Activated effector memory CD4-positive, alpha-beta T cell treated with anti-CD3 and anti-CD28 coated beads, Interleukin-2, amount 50 U/mL, for 16 hours (primary cell): Measurements from ENCODE around the gene IKZF2.
A peak's percentile ranks its signal among the peaks of the same experiment; 100 is the strongest.
"Not testable (repeated sequence)": the region's sequence is repeated elsewhere in the genome, so short reads cannot be mapped to it uniquely, and the experiment has no call there.

Experiments
- DNase-seq: peaks from one replicate; pipeline ENCODE4 v3.0.0-alpha.2; 2020

The IKZF2 gene

DNA sequence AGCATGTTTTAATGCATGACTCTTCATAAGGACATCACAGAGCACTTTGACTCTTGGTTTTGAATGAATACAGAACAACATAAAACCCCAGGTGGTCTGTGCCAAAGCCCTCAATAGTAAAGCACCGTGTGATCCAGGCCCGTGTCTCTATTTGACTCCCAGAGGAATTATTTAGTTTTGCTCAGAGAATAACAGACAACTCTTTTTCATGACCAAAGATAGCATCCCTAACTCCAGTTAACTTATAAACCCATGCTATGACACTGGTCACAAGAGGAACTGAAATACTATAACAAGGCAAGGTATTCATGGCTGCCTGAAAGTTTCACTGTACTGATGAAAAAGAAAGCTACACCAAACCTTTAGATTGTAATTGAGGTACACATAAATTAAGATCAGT, 128.4 kb downstream of the IKZF2 start:
- no peak for DNase-seq

DNA sequence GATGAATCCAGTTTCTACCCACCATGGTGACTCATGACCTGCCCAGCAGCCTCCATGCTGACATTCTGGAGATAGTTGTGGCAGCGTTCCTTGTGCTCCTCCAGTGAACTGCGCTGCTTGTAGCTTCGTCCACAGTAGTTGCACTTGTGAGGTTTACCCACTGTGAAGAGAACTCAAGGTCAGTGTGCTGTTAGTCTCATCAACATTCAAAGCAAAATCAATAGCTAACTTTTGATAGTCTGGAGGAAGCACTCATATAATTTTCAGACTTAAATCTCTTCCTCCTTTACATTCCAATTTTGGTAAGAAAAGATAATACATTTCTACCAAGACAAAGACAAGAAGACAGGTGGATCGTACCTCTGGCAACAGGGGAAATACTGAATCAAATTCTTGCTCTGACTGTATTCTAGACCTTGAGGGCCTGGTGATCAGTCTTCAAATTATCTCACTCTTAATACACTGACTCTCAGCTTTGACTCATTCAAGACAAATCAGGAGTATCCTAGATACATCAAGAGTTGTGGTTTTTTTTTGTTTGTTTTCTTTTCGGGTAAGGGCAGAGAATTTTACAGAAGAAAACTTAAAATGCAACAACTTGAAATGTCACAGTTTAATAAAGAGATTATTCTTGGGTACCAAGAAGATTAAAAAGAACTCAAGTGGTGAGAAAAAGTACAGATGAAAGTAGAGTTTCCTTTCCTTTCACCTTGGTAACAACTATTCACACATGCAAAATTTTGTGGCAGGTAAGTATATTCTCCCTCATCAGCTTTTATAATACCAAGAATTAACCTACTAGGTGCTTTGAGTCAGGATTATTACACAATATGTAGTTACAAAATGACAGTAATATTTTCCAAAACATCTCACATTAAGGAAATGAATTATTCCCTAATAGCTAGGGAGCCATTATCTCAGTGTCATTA, 129.2 kb downstream of the IKZF2 start:
- peak; percentile 71 for DNase-seq

DNA sequence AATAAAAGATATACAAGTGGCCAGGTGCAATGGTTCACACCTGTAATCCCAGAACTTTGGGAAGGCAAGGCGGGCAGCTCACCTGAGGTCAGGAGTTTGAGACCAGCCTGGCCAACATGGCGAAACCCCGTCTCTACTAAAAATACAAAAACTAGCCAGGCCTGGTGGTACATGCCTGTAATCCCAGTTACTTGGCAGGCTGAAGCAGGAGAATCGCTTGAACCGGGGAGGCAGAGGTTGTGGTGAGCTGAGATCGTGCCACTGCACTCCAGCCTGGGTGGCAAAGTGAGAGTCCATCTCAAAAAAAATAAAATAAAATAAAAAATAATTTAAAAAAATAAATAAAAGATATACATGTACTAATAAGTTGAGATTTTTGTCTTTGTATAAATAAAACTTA, 130.5 kb downstream of the IKZF2 start:
- not testable (repeated sequence) for DNase-seq

DNA sequence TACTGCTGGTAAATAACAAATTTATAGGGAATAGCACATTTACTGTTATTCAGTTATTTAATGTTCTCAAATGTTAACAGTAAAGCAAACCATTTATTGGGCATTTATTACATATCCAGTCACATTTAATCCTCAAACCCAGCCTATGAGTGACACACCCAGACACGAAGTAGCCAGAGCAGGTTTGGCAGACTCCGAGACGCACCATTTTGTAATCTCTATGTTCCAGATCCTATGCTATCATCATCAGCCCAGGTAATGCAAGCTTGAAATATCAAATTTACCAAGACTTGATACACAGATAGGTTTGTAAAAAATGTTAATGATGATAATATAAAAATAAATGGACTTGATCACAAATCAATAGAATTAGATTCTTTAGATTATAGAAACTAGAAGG, 131.1 kb downstream of the IKZF2 start:
- no peak for DNase-seq

DNA sequence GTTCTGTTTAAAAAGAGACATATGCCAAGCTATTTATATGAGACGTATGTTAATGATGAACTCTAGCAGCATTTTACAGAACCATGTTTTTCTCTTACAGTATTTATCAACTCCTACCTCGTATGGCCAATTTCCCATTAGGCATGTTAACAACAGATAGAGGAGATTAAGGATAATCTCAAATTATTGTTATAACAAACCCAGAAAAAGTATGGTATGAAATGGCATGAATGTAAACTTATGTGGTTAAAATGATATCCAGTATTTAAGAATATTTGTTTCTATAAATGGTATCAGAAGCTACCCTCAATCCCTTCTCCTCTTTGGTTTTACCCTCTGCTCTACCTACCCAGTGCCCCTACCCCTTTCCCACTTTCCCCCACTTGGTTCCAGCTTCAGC, 132.0 kb downstream of the IKZF2 start:
- DNase-seq: no peak

DNA sequence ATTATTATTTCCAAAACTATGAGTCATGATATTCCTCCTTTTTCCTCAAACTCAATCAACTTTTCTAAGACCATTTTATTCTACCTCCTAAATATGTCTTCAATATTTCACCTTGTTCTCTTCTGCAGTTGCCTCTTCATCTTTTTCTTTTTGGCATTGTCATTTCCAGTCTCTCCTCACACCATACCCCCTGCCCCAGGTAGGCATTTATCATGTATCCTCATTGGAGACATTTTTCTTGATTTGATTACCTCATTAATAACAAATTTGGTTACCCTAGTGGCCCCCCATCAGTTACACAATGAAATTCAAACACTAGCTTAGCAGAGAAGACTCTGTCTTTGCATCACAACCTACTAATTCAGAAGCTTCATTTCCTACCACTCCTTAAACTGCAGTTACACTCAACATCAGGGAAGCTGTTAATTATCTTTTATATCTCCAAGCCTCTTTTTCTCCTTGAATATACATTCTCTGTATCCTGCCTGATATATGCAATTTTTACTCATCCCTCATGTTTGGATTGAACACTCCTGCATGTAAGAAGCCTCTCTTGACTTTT, 133.0 kb downstream of the IKZF2 start:
- DNase-seq: no peak

DNA sequence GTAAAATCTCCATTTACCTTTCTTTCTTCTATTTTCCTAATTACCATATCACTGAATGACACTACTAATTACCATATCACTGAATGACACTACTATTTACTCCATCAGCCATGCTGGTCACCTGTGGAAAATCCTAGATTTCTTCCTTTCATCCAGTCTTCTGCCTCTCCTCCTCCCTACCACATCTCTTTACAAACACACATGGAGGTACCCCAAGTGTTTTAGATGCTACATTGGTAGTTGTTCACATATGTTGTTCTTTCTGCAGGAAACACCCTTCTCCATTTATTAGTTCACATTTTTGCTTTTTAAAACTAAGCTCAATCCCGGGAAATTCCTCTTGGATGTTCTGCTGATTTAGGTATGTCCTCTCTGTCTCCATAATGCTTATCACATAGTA, 134.0 kb downstream of the IKZF2 start:
- no peak for DNase-seq

DNA sequence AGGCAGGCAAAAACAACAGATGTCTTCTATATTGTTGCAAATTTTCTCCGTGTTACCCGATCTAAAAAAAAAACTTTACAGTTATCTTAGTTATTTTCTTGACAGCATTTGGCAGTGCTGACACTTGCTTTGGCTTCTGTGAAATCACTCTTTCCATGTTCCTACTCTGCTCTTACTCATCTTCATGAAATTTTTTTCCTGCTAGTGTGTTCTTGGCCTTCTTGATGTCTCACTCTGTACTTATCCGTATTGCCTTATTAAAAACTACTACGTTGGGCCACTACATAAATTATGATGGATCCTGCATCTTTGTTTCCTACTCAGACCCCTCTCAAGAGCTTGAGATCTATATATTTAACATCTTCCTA, 134.4 kb downstream of the IKZF2 start:
- DNase-seq: no peak

DNA sequence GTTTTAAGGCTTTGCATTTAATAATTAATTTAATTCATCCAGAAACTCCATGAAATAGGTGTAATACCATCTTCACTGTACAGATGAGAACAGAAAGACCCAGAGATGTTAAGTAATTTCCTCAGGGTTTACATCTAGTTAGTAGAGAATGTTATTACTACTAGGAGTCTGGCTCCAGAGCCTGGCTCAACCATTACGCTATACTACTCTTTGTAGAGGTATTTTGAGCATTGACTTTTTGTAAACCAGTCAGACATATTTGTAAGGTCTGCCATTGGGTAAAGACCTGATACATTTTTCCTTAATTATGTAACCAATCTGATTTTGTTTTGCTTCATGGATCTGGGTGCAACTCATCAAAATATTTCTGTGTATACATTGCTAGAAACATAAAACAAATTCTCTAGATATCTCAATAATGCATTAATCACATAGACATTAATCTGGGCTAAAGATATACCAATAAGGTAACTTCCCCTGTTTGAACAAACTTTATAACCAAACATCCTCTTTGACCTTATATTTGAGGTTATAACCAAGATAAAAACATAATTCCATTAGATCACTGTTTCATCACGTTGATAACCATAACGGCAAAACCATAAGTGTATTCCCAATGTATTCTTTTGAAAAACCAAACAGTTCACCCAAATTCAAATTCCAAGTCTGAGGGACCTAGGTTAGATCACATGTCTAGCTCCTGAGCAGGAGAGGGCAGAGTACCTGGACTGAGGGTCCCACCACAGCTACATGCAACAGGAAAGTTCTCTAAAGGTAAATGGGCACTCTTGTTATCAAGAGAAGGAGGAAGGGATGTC, 135.0 kb downstream of the IKZF2 start:
- DNase-seq: no peak

DNA sequence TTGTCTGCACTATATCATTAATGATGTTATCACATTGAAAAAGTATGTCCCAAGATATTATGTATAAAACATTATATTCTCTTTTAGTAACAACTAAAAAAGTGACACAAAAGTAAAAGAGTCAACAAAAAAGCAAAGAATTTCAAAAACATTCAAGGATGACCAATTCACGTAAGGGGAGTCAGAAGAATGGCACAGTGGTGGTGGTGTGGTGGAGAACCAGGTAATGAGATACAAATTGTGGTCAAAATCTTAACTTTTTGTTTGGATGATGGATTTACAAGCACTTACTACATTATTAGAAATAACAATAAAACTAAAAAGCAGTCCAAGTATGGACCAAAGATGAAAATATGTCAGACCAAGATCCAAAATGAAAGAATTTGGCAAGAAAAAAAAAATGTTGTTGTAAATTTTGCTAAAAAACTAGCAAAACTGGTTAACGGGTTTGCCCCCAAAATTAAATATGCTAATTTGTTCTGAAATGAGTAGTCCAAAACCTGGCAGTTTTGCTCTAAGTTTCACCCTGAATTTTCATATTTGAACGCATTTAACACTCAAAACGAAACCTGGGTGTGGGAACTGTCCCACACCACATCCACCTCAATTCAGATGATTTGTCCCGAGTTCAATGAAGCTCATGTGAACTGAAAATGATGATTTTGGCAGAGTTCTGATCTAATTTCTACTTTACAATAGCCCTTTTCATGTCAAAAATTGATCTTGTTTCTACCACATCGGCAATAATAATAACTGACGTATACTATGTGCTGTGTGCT, 135.8 kb downstream of the IKZF2 start:
- peak; percentile 70 for DNase-seq

DNA sequence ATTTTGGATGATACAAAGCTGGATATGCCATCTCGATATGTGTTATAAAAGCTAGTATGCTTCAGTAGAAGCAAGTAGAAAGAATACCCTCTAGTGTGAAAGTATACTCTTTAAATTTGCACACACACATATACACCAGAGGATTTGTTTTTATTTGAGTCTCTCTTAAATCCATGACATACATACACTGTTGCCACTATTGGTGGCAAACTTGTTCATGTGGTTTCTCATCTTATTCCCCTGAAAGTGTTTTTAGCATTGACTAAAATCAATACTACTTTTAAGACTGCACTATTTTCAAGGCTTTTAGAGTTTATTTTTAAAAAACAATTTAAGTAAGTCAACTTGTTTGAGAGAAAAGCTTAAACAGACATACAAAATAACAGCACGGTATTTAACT, 137.4 kb downstream of the IKZF2 start:
- DNase-seq: no peak

DNA sequence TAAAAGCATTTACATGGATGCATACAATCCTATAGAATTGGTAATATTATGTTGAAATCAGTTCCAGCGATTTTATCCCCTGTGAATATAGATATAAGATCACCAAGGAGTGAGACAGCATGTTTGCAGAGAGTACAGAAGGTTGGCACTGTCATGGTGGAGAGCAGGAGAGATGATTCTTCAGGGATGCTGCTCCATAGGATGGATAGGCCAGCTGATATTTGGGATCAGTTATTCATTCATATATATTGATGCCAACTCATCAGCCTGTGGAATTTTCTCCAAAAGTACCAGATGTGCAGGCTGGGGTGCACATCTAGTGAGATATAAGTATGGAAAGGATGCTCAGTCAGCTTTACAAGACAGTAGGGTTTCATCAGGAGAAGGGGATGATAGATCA, 139.9 kb downstream of the IKZF2 start:
- no peak for DNase-seq

DNA sequence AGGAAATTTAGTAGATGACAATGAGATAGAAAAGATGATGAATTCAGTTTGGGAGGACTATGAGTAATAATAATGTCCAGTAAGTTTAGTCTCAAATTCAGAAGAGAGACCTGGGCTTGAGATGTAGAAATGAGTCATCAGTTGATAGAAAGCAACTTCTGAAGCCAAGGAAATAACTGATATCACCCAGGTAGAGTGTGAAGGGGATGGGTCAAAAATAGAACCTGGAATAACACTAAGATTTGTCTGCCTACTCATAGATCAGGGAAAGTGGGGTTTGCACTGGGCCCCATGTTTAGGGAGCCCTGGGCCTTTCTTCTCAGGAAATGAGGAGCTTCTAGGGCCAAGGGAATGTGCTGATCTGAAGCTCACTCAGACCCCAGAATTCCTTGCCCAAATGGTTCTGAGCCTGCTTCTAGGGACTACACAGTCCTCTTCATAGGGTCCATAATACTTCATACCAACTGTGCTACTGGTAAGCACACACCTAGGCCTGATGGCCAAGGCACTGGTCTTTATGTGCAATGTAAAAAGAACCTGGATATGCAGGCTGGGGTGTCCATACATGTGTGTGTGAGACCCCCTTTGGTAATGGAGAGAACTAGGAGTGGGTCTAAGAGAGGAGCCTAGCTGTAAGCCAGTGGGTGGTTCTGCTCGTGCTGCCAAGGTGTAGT, 141.2 kb downstream of the IKZF2 start:
- DNase-seq: no peak

DNA sequence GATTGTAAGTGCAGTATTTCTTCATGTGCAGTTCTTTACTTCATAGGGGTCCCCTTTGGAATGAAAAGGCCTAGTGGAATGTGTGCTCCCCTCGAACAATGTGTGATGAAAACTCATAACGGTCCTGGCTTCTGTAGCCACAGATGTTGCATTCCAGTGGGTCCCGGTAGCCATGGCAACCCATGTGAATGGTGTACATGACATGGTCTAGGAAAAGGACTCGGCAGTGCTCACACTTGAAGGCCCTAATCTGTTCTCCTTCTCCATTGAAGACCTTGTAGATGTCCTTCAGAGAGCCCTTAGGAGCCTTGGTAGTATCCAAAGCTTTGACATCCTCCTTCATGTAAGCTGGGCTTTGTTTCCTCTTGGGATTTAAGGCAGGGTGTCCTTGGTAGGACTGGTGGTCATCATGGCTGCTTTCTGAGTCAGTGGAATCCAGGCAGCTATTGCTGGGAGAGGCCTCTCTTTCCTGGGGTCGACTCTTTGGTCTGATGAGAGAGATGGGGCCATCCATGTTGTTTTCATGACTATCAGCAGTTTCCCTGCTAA, 144.0 kb downstream of the IKZF2 start:
- DNase-seq: no peak

DNA sequence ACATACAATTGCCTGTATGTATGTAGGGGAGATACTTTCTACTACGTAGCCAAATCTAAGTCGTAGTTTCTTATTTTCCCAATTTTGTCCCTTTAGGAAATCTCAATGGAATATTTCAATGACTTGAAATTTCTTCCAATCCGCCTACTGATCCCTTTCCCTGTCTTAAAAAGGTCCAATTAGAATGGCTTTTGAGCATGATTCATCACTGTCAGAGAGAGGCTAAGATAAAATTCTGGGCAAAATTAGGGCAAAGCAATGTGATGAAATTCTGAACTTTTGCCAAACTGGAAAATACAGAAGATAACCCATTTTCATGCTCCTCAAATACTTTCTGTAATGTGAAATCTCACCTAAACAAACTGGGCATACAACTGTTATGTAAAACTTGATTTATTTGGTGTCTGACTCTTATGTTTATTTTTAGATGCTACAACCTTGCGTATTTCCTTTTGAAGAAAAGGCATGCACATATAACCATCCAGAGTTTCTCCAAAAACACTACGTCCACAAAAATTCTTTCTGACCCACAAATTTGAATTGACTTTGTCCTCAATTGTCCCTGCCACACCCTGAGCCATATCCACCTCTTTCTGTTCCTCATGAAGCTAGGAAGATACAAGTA, 147.1 kb downstream of the IKZF2 start:
- no peak for DNase-seq

DNA sequence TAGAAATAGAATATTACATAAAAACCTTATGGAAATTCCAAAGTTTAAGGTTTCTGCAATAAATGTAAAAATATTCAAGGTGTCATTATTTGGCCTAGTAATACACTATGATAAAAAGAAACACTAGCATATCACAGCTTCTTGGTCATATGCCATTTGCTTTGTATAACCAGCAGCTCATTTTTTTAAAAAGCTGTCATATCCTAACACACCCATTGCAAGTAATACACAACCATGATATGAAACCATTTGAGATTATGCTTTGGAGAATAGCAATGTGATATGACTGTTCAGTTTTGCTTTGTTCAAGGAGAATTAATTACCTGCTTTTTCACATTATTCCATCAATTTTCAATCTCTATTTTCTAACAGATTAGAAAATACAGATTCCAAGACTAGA, 149.0 kb downstream of the IKZF2 start:
- DNase-seq: no peak

DNA sequence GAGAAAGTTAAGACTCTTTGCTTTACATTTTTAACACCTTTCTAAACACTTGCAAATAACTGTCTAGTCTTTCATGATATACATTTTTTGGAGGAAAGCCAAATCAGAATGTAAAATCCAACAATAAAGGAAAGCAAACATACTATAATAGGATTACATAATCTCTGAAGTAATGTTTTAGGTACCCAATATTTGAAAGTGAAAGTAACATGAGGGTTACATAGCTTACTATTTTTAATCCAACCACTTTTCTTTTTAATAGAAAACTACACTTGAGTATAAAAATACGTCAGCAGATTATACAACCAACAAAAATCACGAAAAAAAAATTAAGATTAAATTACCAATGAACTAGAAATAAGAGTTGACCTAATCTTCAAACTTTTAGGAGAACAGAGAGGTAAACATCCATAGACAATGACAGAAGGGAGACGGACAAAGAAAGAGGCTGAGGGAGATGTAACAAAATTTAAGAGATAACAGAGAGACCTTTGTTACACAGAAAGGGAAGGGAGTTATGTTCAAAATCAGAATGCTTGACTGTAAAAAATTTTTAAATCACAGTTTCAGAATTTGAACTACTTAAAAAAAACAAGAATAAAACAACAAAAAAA, 150.0 kb downstream of the IKZF2 start:
- no peak for DNase-seq

DNA sequence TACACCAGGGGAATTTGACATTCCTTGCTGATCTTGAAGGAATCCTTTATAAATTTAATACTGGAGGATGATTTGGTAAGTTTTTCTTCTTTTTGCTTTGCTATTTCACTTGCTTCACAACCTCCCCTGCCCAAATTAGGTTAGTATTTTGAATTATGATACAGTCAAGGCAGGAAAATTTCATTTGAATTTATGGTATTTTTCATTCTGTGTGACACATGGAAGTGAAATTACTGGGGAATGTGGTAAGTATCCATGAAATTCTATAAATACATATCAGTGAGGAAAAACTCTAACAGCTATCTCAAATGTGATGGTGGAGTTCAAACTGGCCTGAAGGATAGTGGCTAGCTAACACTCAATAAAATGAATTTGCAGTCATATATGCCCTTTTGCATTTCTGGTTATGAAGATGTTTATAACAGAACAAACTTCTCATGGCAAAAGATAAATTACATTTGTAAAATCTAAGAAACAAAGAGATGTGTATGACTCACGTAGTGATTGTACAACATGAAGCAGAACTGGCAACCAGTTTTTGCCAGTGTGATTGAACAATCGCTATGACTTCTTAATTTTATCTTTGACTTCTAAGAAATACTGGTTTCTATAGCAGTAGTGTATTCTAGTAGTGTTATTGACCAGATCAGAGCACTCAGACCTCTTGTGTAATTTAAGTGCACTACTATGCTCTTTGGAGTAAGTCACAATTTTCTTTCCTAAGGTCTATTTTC, 152.6 kb downstream of the IKZF2 start:
- DNase-seq: no peak

DNA sequence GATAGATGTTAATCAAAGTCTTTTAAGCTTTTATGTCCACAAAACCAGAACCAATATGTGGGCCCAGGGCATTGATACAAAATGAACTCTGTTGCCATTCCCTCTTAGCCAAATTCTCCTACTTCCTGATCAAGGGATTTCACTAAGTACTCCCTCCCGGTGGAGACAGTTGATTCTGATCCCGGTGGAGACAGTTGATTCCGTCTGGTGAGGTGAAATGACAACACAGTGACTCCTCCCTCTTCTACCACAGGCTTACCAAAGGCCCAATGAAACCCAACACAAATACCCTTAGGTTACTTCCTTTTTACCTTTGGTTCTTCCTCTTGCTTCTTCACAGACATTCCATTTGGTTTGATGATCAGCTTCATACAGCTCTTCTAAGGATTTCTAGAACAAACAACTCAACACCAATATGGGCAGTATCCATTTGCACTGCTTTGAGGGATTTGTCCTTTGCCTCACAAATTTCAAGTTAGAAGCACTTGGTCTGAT, 153.8 kb downstream of the IKZF2 start:
- no peak for DNase-seq

DNA sequence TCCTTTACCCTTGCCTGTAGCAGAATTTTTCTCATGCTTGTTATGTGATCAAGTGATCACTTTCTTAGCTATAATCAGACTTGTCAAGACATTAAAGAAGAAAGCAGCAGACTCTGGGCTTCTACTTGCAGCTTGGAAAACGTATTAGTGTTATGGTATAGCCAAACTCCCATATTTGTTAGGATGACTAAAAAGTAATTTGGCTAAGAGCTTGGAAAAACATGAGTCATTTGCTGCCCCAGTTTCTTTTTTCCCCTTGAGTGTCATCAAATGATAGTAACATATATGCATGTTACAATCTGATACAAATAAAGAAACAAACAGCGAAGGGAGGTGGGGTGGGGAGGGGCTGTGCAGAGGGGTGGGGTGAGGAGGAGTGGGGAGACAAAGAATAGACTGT, 155.5 kb downstream of the IKZF2 start:
- DNase-seq: no peak
